Measurements from ENCODE around the gene GDF9.

Gene GDF9

GRCh38 chr5:132866342-132867045 is at the start of gene GDF9, which contains the start of gene UQCRQ:
Gene GDF9 (minus strand): TSS chr5:132866469. CDS start chr5:132864533, 1,936 bp downstream.
Gene UQCRQ (plus strand): TSS chr5:132866642. CDS start chr5:132866882, 240 bp downstream.
- DNase-seq, result peak; percentile 94

- no peak for DNase-seq
Observed at GRCh38 chr5:132915681-132916080, 49.4 kb upstream of the GDF9 start.

GRCh38 chr5:132909702-132910101 is 43.4 kb upstream of the GDF9 start:
- no peak for DNase-seq

GRCh38 chr5:132907161-132907560 is 40.9 kb upstream of the GDF9 start:
- no peak for DNase-seq

- no peak for DNase-seq
Observed at GRCh38 chr5:132905938-132906337, 39.7 kb upstream of the GDF9 start.

GRCh38 chr5:132901730-132902129 is 35.5 kb upstream of the GDF9 start:
- no peak for DNase-seq

GRCh38 chr5:132901036-132901435 is 34.8 kb upstream of the GDF9 start:
- DNase-seq, result no peak

GRCh38 chr5:132898094-132898493 is 31.8 kb upstream of the GDF9 start:
- DNase-seq, result no peak

GRCh38 chr5:132896685-132897084 is 30.4 kb upstream of the GDF9 start:
- no peak for DNase-seq

GRCh38 chr5:132895719-132896305 is 29.5 kb upstream of the GDF9 start:
- DNase-seq, result no peak

GRCh38 chr5:132890817-132891216 is 24.5 kb upstream of the GDF9 start:
- DNase-seq, result no peak

GRCh38 chr5:132889501-132889900 is 23.2 kb upstream of the GDF9 start:
- no peak for DNase-seq

GRCh38 chr5:132887283-132887682 is 21.0 kb upstream of the GDF9 start:
- no peak for DNase-seq

GRCh38 chr5:132886064-132886823 is 20.0 kb upstream of the GDF9 start:
- no peak for DNase-seq

- no peak for DNase-seq
Observed at GRCh38 chr5:132884548-132884947, 18.3 kb upstream of the GDF9 start.

- DNase-seq, result no peak
Observed at GRCh38 chr5:132883261-132883834, 17.1 kb upstream of the GDF9 start.

GRCh38 chr5:132877938-132878337 is 11.7 kb upstream of the GDF9 start:
- DNase-seq, result peak; percentile 49

GRCh38 chr5:132877466-132877865 is 11.2 kb upstream of the GDF9 start:
- no peak for DNase-seq

- no peak for DNase-seq
Observed at GRCh38 chr5:132876020-132876759, 9.9 kb upstream of the GDF9 start.

- DNase-seq, result no peak
Observed at GRCh38 chr5:132873930-132874271, 7.6 kb upstream of the GDF9 start.

- no peak for DNase-seq
Observed at GRCh38 chr5:132873119-132873929, 7.1 kb upstream of the GDF9 start, which contains the start of gene LEAP2. Gene LEAP2 (plus strand): TSS chr5:132873668. CDS start chr5:132873695, 27 bp downstream.

GRCh38 chr5:132872788-132873118 is 6.5 kb upstream of the GDF9 start:
- DNase-seq, result no peak

All from NCI-H1105 (cell line).